BJ (cell line): ENCODE data around the gene ITGAD. TPM values are rescaled to one million over a fixed set of nuclear protein-coding genes. Genes with fewer than 3 reads are reported as not detected.

Experiments used
- CTCF ChIA-PET: fragments of 350-600 bp; formaldehyde crosslinking; extraction: SDS; loops from one replicate; lab custom pipeline; 2021; ENCODE audit warnings: antibody characterized with exemption, inconsistent platforms; lab: Yijun Ruan, JAX
- POLR2A ChIA-PET: fragments of 300-600 bp; sonication (Branson Sonifier 250); formaldehyde crosslinking; extraction: SDS; loops from one replicate; lab custom pipeline; 2021; ENCODE audit warnings: antibody characterized with exemption; lab: Charles Lee
- DNase-seq: peaks from one replicate; pipeline ENCODE4 v3.0.0-alpha.2; 2011; ENCODE audit warnings: low read depth
- H3K27me3 ChIP-seq: 2 replicates; pipeline ENCODE4 v1.6.0; 2011; ENCODE audit warnings: low read length; ENCODE audit not compliant: control insufficient read depth, insufficient read depth
- H3K36me3 ChIP-seq: 2 replicates; pipeline ENCODE4 v1.5.1; 2011; ENCODE audit warnings: low read length; ENCODE audit not compliant: control insufficient read depth, insufficient read depth
- H3K4me3 ChIP-seq: 2 replicates; pipeline ENCODE4 v1.5.1; 2011; ENCODE audit warnings: low read depth, mild to moderate bottlenecking, control low read depth, low read length
- polyA plus RNA-seq: library from polyadenylated mRNA; depleted of rRNA; stranded (reverse); fragments of >200 nt; gene quantifications from 2 replicates; pipeline ENCODE4 v1.2.3, GENCODE V29; 2011
- TF ChIP-seq, protein P1 (sequence below): IDR thresholded peaks from 2 replicates; pipeline ENCODE4 v1.5.1; 2011; ENCODE audit warnings: low read depth, mild to moderate bottlenecking, control low read depth, inconsistent platforms, low read length, moderate library complexity; ENCODE audit not compliant: insufficient read depth

ITGAD gene
- polyA plus RNA-seq, 1 experiment = not detected

DNA sequence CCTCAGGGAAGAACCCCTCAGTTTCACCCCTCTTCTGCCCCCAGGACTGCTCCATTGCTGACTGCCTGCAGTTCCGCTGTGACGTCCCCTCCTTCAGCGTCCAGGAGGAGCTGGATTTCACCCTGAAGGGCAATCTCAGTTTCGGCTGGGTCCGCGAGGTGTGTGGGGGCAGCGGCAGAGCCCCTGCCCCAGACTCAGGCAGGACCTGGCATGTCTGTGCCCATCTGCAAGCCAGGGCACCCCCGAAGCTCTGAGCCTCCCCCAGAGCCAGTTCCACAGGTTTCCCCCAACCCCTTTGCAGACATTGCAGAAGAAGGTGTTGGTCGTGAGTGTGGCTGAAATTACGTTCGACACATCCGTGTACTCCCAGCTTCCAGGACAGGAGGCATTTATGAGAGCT is 30.7 kb downstream of the ITGAD start:
- CTCF ChIA-PET = no interaction called here
- Histone ChIP-seq H3K4me3 (no peak overlapping the region), H3K36me3 (no peaks in the 10 kb centered on the region), H3K27me3 (peaks cover 2% of the 10 kb centered on the region; the same call in 1 of the 2 replicates)
- TF ChIP-seq, protein P1, sequence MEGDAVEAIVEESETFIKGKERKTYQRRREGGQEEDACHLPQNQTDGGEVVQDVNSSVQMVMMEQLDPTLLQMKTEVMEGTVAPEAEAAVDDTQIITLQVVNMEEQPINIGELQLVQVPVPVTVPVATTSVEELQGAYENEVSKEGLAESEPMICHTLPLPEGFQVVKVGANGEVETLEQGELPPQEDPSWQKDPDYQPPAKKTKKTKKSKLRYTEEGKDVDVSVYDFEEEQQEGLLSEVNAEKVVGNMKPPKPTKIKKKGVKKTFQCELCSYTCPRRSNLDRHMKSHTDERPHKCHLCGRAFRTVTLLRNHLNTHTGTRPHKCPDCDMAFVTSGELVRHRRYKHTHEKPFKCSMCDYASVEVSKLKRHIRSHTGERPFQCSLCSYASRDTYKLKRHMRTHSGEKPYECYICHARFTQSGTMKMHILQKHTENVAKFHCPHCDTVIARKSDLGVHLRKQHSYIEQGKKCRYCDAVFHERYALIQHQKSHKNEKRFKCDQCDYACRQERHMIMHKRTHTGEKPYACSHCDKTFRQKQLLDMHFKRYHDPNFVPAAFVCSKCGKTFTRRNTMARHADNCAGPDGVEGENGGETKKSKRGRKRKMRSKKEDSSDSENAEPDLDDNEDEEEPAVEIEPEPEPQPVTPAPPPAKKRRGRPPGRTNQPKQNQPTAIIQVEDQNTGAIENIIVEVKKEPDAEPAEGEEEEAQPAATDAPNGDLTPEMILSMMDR = no peak
- POLR2A ChIA-PET = no interaction called here
- no peak for DNase-seq

DNA sequence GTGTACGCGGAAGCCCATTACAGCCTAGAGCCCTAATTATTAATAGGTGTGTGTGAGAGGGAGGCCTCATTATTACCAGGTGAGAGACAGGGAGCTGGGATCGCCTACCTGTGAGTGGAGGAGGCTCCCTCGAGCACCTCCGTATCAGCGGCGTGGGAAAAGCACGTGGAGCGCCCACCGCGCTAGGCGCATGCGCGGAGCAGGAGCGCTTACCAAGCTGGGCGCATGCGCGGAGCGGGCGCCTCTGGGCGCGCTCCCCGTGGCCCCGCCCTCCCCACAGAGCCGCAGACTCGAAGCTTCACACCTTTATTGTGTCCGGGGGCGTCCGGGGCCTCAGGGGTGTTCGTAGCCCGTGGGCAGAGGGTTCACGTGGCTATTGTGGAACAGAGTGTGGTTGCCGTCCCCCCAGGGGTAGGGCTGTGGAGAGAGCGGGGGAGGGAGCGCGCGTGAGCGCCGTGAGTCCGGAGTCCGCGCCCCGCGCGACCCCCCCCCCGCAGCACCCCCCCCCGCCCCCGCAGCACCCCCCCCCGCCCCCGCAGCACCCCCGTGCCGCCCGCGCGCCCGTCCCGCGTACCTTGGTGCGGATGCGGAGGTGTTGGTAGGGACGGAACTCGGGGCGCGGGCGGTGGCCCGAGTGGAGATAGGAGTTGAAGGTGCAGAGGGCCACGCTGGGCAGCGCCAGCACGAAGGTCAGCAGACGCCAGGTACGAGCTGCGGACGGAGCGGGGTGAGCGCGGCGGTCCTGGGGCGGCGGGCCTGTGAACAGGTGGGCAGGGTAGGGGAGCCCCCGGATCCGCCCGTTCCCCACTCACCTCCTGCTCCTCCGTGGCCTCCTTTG is 34.5 kb downstream of the ITGAD start:
- ChIA-PET POLR2A (no interaction called here), CTCF (interaction anchor here (1.2 to 2.0 kb wide), 3 partner anchors 11 to 286 kb away, joined by 3 to 9 read pairs (median 6); partner anchors contain the start of gene ZNF843)
- TF ChIP-seq, protein P1 = no peak
- H3K4me3 ChIP-seq = peak overlapping the region; percentile 25
- H3K36me3 ChIP-seq = no peaks in the 10 kb centered on the region
- no peak for DNase-seq
- H3K27me3 ChIP-seq = peaks cover 6% of the 10 kb centered on the region

DNA sequence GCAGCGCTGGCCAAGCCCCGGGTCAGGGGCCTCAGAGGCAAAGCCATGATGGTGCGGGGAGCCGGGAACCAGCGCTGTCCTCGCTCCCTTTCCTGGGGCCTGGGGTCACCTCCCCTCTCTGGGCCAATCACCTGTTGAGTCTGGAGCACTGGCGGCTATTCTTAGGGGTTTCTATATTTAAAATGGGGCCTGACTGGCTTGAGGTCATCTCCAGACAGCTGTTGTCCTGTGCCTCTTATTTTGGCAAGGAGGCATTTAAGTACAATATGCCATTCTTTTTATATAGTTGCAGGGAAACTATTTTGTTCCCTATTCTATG is 35.1 kb downstream of the ITGAD start, which contains the start of gene COX6A2:
Gene COX6A2 (minus strand): TSS at position 82 of the 319 bp plus-strand sequence. CDS start 35 bp downstream, at position 47.
- no peak for DNase-seq
- Histone ChIP-seq H3K36me3 (no peaks in the 10 kb centered on the region), H3K4me3 (peak within 1 kb of the TSS; percentile 25), H3K27me3 (peaks cover 4% of the 10 kb centered on the region)
- POLR2A ChIA-PET = no interaction called here
- TF ChIP-seq, protein P1 = no peak
- CTCF ChIA-PET = interaction anchor here (1.2 to 1.8 kb wide), 2 partner anchors 14 to 286 kb away, joined by 3 to 9 read pairs; partner anchors contain the start of gene ZNF843

DNA sequence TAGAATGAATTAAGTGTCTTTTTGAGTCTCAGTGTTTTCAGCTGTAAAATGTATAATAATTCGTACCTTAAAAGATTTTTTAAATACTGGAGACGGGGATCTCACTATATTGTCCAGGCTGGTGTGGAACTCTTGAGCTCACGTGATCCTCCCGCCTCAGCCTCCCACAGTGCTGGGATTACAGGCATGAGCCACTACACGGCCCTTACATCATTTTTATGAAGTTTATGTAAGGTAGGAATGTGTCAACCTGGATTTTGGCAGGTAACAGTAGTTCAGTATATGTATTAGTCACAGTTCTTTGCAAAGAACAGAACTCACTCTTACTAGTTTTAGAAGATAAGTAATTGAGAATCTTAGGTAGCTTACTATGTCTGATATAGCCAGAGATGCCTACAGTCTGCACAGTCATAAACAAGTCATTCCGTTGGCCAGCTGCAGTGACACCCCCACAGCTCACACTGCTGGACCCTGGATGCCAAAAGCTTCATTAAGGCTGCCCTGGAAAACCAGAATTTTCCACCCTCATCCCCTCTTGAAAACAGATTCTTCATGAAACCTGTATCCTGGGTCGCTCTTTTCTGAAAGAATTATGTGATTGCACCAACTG is 35.6 kb downstream of the ITGAD start:
- Histone ChIP-seq H3K36me3 (no peaks in the 10 kb centered on the region), H3K4me3 (no peak overlapping the region), H3K27me3 (peaks cover 3% of the 10 kb centered on the region; the same call in 1 of the 2 replicates)
- CTCF ChIA-PET = interaction anchor here (0.6 to 1.8 kb wide), 3 partner anchors 14 to 287 kb away, joined by 3 to 9 read pairs (median 3); partner anchors contain the start of gene ZNF843
- TF ChIP-seq, protein P1 = no peak
- POLR2A ChIA-PET = no interaction called here
- no peak for DNase-seq

DNA sequence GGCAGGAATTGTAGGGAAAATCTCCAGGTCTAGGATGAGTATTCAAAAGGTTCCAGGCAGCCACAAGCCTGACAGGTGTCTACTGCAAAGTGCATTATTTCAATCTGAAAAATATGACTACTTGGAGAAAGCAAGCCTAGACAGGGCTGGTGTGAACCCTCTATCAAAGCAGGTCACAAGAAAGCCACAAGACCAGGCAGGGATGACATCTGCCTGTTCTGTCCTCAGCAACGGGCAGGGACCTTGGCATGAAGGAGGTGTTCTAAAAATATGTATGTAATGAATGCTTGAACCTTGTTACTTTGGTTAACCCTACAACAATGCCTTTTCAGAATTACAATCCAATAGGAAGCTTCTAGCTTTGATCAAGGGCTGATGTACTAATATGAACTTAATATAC is 36.2 kb downstream of the ITGAD start:
- ChIA-PET POLR2A (no interaction called here), CTCF (interaction anchor here (0.6 to 1.8 kb wide), 3 partner anchors 13 to 235 kb away, joined by 3 to 9 read pairs (median 3); partner anchors contain the start of gene ZNF843)
- no peak for DNase-seq
- Histone ChIP-seq H3K36me3 (no peaks in the 10 kb centered on the region), H3K4me3 (no peak overlapping the region), H3K27me3 (peaks cover 3% of the 10 kb centered on the region; the same call in 1 of the 2 replicates)
- TF ChIP-seq, protein P1 = no peak
